ENCODE measurements around the gene SYN1.
"Not testable (repeated sequence)": the region's sequence is repeated elsewhere in the genome, so short reads cannot be mapped to it uniquely, and the experiment has no call there.

SYN1 gene

DNA sequence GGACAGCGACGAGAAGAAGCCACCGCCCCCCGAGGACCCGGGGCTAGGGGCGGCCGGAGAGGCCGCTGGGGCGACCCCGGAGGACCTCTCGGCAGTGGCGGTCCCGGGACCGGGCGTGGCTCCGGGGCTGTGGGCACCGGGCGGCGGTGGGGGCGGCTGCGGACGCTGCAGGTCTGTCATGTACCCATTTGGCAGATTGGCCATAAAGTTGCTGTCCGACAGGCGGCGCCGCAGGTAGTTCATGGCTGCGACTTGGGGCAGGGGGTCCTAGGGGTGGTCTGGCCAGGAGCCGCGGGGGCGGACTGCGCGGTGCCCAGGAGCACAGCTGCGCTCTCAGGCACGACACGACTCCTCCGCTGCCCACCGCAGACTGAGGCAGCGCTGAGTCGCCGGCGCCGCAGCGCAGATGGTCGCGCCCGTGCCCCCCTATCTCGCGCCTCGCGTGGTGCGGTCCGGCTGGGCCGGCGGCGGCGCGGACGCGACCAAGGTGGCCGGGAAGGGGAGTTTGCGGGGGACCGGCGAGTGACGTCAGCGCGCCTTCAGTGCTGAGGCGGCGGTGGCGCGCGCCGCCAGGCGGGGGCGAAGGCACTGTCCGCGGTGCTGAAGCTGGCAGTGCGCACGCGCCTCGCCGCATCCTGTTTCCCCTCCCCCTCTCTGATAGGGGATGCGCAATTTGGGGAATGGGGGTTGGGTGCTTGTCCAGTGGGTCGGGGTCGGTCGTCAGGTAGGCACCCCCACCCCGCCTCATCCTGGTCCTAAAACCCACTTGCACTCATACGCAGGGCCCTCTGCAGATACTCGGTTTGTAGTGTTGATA is at the start of gene SYN1:
Gene SYN1, minus strand, starts transcription at position 372 of the 817 bp plus-strand sequence. Its CDS starts 129 bp downstream, at position 243.
- DNase-seq (ENCODE audit: low read depth), result peak; percentile 28

DNA sequence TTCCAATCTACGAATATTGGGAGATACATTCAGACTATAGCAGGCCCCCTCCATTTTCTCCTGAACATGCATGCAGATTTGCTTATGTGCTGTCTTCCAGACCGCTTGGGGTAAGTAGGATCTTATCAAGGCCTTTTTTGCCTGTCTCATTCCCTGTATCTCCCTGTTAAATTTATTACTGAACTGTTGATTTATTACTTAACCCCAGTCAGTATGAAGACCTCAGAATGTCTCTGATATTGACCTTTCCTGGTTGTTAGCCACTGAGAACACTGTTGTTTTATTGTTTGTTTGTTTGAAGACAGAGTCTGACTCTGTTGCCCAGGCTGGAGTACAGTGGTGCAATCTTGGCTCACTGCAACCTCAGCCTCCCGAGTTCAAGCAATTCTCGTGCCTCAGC is 46.1 kb upstream of the SYN1 start:
- DNase-seq (ENCODE audit: low read depth), result not testable (repeated sequence)

DNA sequence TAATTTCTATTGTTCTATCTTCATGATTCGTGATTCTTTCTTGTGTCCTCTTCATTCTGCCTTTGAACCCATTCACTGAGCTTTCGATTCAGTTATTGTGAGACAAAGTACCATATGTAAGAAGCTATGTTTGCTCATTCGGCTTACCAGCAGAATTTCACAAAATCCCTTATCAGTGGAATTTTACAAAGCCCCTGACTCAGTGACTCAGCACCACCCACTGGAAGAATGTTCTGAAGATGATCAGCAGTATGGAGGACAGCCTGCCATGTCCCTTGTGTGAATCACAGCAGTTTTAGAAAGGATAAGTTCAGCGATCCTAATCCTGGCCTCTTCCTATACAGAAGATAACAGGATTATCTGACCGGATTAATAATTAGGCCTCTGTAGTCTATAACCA is 45.1 kb upstream of the SYN1 start:
- DNase-seq (ENCODE audit: low read depth), result no peak

DNA sequence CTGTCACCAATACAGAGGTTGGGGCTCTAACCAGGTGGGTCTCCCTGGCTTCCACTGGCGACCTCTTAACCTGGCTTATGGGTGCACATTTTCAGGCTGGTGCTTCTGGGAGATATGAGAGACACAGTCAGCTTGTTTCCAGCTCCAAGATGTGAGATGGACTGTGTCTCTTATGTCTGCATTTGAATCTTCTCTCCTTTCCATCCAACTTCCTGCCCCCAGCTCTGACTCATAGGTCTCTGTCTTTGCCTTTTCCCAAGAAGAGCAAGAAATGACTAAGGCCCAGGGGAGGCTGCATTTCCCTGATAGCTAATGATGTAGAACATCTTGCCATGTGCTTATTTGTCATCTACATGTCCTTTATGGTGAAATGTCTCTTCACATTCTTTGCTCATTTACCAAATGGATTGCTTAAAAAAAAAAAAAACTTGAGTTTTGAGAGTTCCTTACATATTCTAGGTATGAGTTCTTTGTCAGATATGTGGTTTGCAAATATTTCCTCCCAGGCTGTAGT is 42.5 kb upstream of the SYN1 start:
- peak; percentile 86 for DNase-seq (ENCODE audit: low read depth)

DNA sequence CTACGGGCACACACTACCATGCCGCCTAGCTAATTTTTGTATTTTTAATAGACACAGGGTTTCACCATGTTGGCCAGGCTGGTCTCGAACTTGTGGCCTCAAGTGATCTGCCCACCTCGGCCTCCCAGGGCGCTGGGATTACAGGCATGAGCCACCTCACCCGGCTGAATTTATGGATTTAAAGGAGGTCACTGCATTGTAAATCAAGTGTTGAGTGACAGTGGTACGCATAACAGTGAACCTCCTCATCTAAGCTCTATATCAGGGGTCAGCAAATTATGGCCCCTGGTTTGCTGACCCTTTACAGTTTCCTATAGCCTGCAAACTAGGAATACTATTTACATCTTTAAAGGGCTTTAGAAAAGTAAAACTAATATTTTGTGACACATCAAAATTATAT is 41.9 kb upstream of the SYN1 start:
- DNase-seq (ENCODE audit: low read depth), result no peak

DNA sequence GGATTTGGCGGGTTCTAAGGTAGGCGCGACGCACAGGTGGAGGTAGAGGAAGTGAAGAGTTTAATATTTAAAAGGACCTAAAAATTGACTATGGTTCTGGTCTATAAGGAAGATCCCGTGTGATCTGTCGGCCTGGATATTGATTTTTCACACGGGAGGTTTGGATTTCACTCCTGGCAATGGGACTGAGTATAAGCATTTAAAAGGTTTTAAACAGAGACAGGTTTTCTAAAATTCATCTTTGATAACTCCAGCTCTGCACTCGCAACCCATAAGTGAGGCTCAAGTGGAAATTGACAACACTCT is 39.7 kb upstream of the SYN1 start:
- DNase-seq (ENCODE audit: low read depth), result no peak

DNA sequence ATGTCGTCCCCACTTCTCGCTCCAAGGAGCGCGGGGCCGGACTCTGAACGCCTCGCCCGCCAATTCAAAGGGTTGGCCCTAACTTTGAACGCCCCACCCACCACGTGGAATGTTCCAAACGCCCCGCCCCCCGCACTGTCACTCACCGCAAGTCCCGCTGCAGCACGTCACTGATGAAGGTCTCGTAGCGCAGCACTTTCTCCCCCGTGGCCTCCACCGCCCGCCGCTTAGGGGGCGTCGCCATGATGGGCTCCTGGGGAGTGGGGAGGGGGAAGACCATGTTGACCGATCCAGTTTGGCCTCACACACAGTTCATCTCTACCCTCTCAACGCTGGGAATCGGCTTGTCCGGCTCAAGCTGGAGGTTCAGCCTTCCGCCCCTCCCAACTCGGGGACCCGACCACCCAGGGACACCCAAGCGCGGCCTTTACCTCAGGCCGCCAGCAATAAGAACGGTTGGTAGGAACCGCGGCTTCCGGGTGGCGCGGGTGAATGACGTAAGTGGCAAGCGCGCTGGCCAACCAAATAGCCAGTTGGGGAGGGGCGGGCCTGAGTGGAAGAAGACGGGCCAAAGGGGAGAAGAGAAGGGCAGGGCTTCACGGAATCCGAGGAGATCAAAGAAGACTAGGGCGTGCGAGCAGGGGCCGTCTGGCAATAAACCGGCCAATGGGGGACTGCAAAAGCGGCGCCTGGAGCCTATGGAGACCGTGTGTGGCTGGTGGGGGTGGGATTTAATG is 39.2 kb upstream of the SYN1 start, which contains the start of gene UXT:
Gene UXT, minus strand, starts transcription at position 497 of the 737 bp plus-strand sequence. Its CDS starts 253 bp downstream, at position 244.
- DNase-seq (ENCODE audit: low read depth), result peak; percentile 78

DNA sequence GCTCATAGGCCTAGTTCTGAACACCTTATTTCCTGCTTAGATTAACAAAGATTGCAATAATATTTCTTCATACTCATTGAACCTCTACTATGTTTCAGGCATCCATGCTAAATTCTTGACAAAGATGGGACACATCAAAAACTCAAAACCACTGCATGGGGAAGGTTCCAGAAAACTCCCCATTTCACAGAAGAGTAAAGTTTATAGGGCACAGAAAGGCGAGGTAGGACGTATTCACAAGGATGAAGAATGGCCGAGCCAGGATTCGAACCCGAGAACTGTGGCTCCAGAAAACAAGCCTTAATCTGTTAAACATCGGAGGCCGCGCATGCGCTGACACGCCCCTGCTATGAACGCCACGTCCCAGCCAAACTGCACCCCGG is 38.6 kb upstream of the SYN1 start:
- no peak for DNase-seq (ENCODE audit: low read depth)

DNA sequence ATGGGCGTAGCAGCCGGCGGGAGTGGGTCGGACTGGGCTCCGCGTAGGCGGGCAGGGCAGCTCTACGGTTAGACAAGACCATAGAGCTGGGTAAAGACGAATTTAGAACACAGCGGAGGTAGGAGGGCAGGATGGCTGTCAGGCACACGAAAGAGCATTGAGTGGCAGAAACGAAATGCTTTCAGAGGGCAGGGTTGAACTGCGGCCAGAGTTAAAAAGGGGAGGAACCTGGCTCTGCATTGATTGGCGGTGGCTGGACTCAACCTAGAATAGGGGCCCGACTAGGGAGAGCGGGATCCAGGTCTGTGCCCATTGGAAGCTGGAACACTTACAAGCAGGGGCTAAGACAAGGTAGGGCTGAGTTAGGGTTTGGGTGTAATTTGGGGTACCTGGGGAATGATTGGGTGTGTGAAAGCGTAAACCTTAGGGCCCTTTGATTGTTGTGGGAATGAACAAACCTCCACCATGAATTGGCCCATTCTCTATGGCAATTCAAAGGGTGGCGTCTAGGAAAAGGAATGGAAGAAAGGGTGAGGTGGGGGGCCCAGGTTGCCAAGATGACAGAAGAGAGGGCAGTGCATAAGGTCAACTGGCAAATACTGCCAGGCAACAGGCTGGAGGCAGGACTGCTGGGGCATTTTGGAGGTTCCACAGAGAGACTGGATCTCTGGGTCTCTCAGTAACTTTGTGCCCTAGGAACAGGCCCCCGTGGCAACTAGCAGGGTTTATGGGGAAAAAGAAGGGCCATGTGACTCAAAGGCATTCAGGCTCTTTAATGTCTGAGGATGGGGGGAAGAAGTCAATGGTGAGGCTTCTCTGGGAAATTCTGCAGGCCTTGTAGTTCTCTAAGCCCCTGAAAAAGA is 31.6 kb upstream of the SYN1 start:
- DNase-seq (ENCODE audit: low read depth), result no peak

DNA sequence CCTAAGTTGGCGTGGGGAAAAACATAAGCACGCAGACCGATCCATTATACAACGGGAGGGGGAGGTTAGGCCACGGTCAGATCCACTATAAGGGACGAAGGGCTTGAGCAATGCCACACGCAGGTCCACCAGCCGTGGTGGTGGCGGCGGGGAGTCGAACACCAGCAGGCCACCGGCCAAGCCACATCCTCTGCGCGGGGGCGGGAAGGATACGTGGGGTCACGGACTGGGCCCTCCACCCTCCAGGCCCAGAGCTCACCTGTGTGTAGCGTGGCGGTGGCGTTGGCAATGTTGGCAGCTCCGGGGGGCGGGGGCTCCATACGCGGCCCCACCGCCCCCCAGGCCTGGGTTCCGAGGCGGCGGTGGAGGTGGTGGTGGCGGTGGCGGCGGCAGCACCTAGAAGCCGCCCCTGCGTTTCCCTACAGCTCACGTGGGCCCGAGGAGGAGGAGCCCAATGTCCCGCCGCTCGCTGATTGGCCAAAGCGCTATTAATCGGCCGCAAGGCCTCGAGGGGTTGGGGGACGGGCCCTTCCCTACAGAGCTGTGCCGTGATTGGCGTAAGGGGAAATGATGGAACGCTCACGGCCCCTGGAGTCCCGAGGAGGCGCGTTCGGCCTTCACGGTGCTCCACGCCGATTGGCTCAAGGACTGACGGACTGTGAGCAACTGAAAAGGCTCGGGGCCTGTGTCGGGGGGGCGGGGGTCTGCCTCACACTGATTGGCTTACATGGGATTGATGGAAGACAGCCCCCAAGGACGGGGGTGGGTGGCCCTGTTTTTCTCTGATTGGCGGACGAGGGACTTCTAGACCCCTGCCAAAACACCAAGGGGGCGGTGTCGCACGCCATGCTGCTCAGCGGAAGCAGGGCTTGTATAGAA is 30.7 kb upstream of the SYN1 start, which contains the start of gene ELK1:
Gene ELK1, minus strand, starts transcription at position 400 of the 879 bp plus-strand sequence. CDS start 9,122 bp downstream, outside the sequence.
- peak; percentile 95 for DNase-seq (ENCODE audit: low read depth)

DNA sequence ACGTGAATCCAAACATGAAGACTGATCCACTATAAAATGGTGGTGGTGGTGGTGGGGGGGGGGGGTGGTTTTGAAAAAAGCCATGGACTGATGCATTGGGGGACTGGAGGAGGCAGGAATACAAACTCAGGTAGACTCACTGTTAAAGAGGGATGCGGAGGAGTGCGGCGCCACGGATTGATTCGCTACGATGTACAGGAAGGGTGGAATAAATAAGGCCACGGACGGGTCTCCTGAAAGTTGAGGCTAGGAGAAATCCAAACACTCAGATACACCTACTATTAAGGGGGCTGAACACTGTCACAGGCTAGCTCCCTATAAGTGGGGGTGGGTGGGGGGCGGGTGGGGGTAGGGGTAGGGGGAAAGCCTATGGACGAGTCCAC is 30.1 kb upstream of the SYN1 start:
- no peak for DNase-seq (ENCODE audit: low read depth)

DNA sequence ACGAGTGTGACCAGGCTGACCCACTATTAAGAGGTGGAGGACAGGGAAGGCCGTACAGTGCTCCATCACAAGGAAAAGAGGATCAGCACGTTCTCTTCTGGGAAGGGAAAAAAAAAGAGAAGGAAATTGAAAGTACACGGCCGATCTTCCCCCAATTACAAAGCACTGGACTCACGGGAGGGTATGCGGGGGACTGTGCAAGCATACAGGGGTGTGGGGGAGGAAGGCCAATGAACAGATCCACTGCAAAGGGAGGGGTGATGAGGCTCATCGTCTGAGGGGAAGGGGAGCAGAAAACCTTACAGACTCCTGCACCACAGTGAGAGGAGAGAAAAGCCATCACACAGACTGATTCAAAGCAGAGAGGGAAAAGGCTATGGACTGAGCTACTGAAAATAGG is 29.6 kb upstream of the SYN1 start:
- no peak for DNase-seq (ENCODE audit: low read depth)

DNA sequence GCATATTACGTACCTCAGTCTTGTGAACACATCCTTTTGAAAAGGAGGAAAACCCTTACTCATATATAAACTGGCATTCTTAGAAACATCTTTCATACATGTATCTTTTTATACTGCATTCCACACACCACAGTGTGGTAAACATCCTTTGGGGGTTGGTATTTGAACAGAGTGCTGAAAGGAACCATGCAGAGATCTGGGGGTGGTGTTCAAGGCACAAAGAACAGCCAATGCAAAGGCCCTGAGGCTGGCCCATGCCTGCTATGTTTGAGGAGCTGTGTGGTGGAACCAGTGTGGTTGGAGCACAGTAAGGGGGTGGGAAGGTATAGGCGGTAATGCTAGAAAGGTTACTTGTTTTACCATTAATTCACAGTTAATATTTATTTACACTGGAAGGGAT is 28.7 kb upstream of the SYN1 start:
- DNase-seq (ENCODE audit: low read depth), result no peak

DNA sequence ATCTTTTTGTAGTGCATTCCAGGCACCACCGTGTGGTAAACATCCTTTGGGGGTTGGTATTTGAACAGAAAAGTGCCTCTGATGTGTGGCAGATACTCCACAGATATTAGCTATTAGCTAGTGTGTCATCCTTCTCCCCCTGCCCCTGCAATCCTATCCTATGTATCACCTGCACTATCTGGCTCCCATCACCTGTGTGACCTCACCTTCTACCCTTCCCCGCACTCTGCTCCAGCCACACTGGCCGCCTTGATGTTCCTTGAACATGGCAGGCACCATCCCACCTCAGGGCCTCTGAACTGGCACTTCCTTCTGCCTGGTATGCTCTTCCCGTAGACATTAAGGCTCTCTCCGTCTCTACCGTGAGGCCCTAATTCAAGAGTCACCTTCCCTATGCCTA is 27.0 kb upstream of the SYN1 start:
- DNase-seq (ENCODE audit: low read depth), result no peak

DNA sequence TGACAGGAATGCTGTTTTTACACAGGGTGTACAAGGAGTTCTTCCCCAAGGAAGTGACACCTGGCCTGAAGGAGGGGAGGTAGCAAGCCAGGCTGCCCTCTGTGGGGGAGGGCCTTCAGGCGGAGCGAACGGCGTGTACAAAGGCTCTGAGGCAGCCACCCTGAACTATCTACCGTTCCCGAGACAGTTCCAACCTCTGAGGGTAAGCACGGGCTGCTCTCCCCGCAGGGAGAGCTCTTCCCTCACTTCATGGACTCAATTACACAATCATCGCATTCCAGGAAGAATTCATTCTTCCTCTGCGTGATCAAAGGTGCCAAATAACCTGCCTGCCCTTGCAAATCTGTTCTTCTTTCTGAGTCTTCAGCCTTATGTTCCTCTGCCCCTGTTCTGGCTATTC is 25.9 kb upstream of the SYN1 start:
- DNase-seq (ENCODE audit: low read depth), result no peak

DNA sequence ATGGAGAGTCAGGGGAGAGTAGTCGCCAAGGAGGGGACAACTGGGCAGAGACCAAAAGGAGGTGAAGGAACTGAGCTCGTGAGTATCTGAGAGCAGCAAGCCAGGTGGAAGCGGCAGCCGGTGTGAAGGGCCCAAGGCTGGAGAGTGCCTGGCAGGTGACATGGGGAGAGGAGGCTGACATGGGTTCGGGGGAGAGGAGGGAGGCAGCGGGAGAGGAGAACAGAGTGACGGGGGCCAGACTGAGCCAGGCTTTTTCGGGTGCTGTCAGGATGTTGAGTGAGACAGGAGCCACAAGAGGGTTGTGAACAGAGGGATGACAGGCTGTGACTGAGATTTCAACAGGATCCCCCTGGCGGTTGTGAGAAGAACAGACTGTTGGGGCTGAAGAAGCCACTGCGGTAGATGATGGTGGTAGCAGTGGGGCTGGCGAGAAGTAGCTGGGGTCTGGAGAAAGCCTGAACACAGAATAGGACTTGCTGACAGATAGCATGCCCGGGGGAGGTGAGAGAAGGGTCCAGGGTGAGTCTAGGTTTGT is 25.0 kb upstream of the SYN1 start:
- DNase-seq (ENCODE audit: low read depth), result no peak

DNA sequence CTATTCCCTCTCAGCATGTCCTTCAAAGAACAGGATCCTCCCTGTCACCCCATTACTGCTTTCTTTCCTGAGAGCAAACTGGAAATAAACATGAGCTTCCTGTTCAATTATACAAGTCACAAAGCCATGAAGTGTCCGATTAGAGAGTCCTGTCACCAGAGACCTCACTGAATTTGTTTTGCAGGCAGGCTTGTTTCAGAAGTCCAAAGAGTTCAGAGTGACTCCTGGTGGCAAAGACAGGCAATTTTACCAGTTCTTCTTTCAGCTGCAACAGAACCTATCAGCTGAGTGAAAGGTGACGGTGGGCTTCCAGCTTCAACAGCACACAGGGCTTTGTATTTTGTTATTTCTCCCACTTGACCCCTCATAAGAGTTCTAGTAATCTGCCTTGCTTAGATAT is 24.3 kb upstream of the SYN1 start:
- DNase-seq (ENCODE audit: low read depth), result no peak

DNA sequence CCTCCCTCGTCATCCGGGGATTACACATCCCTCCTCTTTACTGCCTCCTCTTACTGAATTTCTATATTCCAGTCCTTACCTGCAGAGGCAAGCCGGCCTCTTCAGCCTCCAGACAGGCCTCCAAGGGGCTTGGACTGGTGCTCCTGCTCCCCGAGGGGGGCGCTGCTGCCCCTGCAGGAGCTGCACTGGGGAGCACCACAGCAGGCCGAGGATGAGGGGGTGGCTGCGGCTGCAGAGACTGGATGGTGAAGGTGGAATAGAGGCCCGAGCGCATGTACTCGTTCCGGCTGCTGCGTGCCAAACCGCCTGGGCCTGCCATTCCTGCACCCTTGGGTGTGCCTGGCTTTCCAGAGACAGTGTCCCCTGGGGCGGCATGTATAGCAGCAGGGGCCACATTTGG is 19.2 kb upstream of the SYN1 start:
- no peak for DNase-seq (ENCODE audit: low read depth)

DNA sequence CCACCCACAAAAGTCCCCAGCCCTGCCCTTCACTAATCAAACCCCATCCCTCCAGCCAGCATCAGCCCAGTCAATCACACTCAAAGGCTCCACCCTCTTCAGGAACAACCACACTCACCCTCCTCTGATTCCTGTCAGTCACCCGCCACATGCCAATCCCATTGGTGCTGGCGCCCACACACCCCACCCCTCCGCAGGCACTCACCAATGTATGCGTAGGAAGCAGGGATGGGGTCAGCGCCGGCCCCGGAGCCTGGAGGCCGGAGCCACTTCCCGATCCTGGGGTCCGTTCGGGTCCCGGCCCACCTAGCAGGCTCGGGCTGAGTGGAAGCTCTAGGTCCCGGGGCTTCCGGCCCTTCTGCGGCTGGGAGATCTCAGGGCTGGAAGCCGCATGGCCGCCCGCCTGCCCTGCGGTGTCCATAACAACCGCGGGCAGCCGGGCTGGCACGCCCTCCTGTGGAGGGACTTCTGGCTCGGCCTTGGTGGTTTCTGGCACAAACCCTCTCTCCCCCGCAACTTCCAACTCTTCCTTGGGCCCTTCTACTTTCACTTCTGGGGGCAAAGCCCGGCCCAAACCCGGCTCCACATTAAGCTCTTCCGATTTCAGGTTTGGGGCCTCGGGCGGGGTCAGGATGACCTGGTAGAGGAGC is 18.0 kb upstream of the SYN1 start:
- no peak for DNase-seq (ENCODE audit: low read depth)

DNA sequence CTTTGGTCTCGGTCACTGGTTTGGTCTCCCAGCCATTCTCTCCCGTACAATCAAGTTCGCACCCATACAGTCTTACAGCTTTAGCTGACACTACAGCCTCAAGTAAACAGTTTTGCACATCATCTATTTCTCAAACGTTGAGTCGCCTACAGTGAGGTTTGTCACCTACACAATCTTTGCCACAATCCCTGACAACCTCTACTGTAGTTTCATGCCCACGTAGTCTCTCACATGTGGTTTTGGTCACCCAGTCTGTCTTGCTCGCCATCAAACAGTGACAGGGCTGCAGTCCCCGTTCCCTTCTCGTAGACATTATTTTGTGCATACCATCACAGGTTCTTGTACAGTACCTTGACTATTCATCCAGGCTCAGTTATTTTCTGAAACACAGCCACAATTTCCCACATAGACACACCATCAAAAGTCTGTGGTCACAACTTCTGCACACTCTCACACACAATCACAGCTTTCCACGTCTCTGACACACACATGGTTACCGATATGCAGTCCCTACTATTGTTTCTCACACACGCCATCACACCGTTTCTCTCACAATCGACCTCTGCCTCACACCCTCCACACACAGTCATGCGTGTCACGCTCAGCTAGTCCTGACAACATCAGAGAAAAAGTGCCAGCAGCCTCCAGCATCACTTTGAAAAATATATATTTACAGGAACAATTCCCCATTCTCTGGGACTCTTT is 15.4 kb upstream of the SYN1 start:
- no peak for DNase-seq (ENCODE audit: low read depth)
